Measurements from ENCODE around the gene CACNB4.
"Not testable (repeated sequence)": the region's sequence is repeated elsewhere in the genome, so short reads cannot be mapped to it uniquely, and the experiment has no call there.

CACNB4 gene

GRCh38 chr2:151942540-151943205, 156.2 kb downstream of the CACNB4 start:
- H3K27me3 ChIP-seq (ENCODE audit: insufficient read depth, low read length) = peaks cover 15% of the 10 kb centered on the region
- H3K27ac ChIP-seq (ENCODE audit: low read depth, low read length); H3K4me3 ChIP-seq (ENCODE audit: low read depth, low read length); H3K36me3 ChIP-seq (ENCODE audit: insufficient read depth, low read length); H2AFZ ChIP-seq (ENCODE audit: low read length, unreplicated experiment); H3K79me2 ChIP-seq (ENCODE audit: control insufficient read depth, insufficient read depth, low read length, unreplicated experiment); H3K4me1 ChIP-seq (ENCODE audit: control insufficient read depth, insufficient read depth, low read length, unreplicated experiment): not testable (repeated sequence)

- no peaks in the 10 kb centered on the region for H3K79me2 ChIP-seq (ENCODE audit: control insufficient read depth, insufficient read depth, low read length, unreplicated experiment)
- no peaks in the 10 kb centered on the region for H3K4me1 ChIP-seq (ENCODE audit: control insufficient read depth, insufficient read depth, low read length, unreplicated experiment)
- H3K4me3 ChIP-seq (ENCODE audit: low read depth, low read length) = no peak overlapping the region
- H2AFZ ChIP-seq (ENCODE audit: low read length, unreplicated experiment) = no peak overlapping the region
- no peak overlapping the region for H3K27ac ChIP-seq (ENCODE audit: low read depth, low read length)
- H3K36me3 ChIP-seq (ENCODE audit: insufficient read depth, low read length) = no peaks in the 10 kb centered on the region
- H3K27me3 ChIP-seq (ENCODE audit: insufficient read depth, low read length) = peaks cover 35% of the 10 kb centered on the region
These were observed 160.9 kb downstream of the CACNB4 start for GRCh38 chr2:151937966-151938365.

DNA sequence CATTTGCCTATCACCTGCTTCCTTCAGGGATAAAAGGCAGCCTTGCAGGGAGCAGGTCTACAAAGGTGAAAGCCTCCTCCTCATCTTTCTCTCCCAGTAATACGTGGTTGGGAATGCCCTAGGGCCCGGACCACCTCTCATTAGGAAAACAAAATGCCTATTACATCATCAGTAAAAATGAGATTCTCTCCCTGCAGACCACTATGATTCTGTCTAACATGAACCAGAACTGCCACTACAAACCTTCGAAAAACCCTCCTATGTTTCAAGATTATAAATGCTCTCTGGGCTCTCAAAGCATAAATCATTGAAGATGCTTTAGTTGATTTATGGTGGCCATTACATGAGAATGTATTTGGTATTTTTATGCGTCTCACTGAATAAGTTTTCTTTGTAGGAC, 162.2 kb downstream of the CACNB4 start:
- Histone ChIP-seq H3K4me3 (ENCODE audit: low read depth, low read length) (no peak overlapping the region), H2AFZ (ENCODE audit: low read length, unreplicated experiment) (no peak overlapping the region), H3K4me1 (ENCODE audit: control insufficient read depth, insufficient read depth, low read length, unreplicated experiment) (no peaks in the 10 kb centered on the region), H3K36me3 (ENCODE audit: insufficient read depth, low read length) (no peaks in the 10 kb centered on the region), H3K79me2 (ENCODE audit: control insufficient read depth, insufficient read depth, low read length, unreplicated experiment) (no peaks in the 10 kb centered on the region), H3K27me3 (ENCODE audit: insufficient read depth, low read length) (peaks cover 35% of the 10 kb centered on the region), H3K27ac (ENCODE audit: low read depth, low read length) (no peak overlapping the region)

GRCh38 chr2:151933266-151933804, 165.5 kb downstream of the CACNB4 start:
- no peaks in the 10 kb centered on the region for H3K36me3 ChIP-seq (ENCODE audit: insufficient read depth, low read length)
- H3K79me2 ChIP-seq (ENCODE audit: control insufficient read depth, insufficient read depth, low read length, unreplicated experiment) = no peaks in the 10 kb centered on the region
- no peak overlapping the region for H3K27ac ChIP-seq (ENCODE audit: low read depth, low read length)
- peaks cover 32% of the 10 kb centered on the region for H3K27me3 ChIP-seq (ENCODE audit: insufficient read depth, low read length)
- no peaks in the 10 kb centered on the region for H3K4me1 ChIP-seq (ENCODE audit: control insufficient read depth, insufficient read depth, low read length, unreplicated experiment)
- no peak overlapping the region for H3K4me3 ChIP-seq (ENCODE audit: low read depth, low read length)
- H2AFZ ChIP-seq (ENCODE audit: low read length, unreplicated experiment) = no peak overlapping the region

GRCh38 chr2:151931756-151932155, 167.1 kb downstream of the CACNB4 start:
- Histone ChIP-seq H3K4me3 (ENCODE audit: low read depth, low read length) (no peak overlapping the region), H3K79me2 (ENCODE audit: control insufficient read depth, insufficient read depth, low read length, unreplicated experiment) (no peaks in the 10 kb centered on the region), H2AFZ (ENCODE audit: low read length, unreplicated experiment) (no peak overlapping the region), H3K27ac (ENCODE audit: low read depth, low read length) (no peak overlapping the region), H3K4me1 (ENCODE audit: control insufficient read depth, insufficient read depth, low read length, unreplicated experiment) (no peaks in the 10 kb centered on the region), H3K27me3 (ENCODE audit: insufficient read depth, low read length) (peaks cover 25% of the 10 kb centered on the region), H3K36me3 (ENCODE audit: insufficient read depth, low read length) (no peaks in the 10 kb centered on the region)

DNA sequence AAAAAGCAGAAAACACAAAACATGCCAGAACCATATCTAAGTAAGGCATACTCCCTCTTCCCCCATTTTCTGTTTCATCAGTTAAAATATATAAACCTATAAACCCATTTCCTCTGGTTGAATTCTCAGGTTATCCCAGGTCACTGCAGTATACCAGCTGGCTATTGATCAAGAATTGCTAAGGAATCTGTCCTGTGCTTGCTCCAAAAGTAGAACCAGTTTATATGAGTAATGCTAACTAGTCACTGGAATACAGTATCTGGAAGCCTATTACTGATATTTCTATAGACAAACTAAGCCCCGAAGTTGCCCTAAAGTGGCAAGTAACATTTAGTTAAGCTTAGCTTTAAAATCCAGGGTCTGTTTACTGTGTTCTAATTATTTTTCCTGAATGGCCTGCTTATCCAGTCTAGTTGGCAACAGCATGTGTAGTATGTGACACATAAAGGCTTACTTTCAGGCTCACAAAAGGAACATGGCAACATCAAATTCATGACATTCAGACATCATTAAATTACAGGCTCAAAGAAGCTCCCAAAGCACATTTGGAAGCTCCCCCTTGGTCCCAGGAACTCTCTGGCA, 167.7 kb downstream of the CACNB4 start:
- no peak overlapping the region for H2AFZ ChIP-seq (ENCODE audit: low read length, unreplicated experiment)
- H3K27ac ChIP-seq (ENCODE audit: low read depth, low read length) = no peak overlapping the region
- peaks cover 26% of the 10 kb centered on the region for H3K27me3 ChIP-seq (ENCODE audit: insufficient read depth, low read length)
- no peaks in the 10 kb centered on the region for H3K79me2 ChIP-seq (ENCODE audit: control insufficient read depth, insufficient read depth, low read length, unreplicated experiment)
- no peaks in the 10 kb centered on the region for H3K36me3 ChIP-seq (ENCODE audit: insufficient read depth, low read length)
- no peak overlapping the region for H3K4me3 ChIP-seq (ENCODE audit: low read depth, low read length)
- H3K4me1 ChIP-seq (ENCODE audit: control insufficient read depth, insufficient read depth, low read length, unreplicated experiment) = no peaks in the 10 kb centered on the region

GRCh38 chr2:151930042-151930441, 168.8 kb downstream of the CACNB4 start:
- Histone ChIP-seq H2AFZ (ENCODE audit: low read length, unreplicated experiment) (no peak overlapping the region), H3K27me3 (ENCODE audit: insufficient read depth, low read length) (peaks cover 21% of the 10 kb centered on the region), H3K36me3 (ENCODE audit: insufficient read depth, low read length) (no peaks in the 10 kb centered on the region), H3K4me3 (ENCODE audit: low read depth, low read length) (no peak overlapping the region), H3K27ac (ENCODE audit: low read depth, low read length) (no peak overlapping the region), H3K79me2 (ENCODE audit: control insufficient read depth, insufficient read depth, low read length, unreplicated experiment) (no peaks in the 10 kb centered on the region), H3K4me1 (ENCODE audit: control insufficient read depth, insufficient read depth, low read length, unreplicated experiment) (no peaks in the 10 kb centered on the region)

DNA sequence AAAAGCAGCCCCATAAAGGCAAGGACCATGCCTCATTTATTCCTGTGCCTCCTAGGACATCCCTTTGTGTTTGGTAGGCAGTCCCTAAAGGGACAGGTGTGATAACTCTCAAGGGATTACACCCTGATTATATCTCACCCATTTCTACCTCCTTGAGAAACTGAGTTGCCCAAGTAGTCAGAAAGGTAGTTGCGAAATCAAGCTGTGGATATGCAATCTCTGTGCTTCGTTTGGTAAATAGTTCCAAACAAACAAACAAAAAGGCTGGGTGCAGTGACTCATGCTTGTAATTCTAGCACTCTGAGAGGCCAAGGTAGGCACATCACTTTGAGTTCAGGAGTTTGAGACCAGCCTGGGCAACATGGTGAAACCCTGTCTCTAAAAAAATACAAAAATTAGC, 170.5 kb downstream of the CACNB4 start:
- Histone ChIP-seq H3K79me2 (ENCODE audit: control insufficient read depth, insufficient read depth, low read length, unreplicated experiment) (no peaks in the 10 kb centered on the region), H3K27me3 (ENCODE audit: insufficient read depth, low read length) (peaks cover 21% of the 10 kb centered on the region), H3K4me3 (ENCODE audit: low read depth, low read length) (no peak overlapping the region), H2AFZ (ENCODE audit: low read length, unreplicated experiment) (no peak overlapping the region), H3K27ac (ENCODE audit: low read depth, low read length) (no peak overlapping the region), H3K36me3 (ENCODE audit: insufficient read depth, low read length) (no peaks in the 10 kb centered on the region), H3K4me1 (ENCODE audit: control insufficient read depth, insufficient read depth, low read length, unreplicated experiment) (no peaks in the 10 kb centered on the region)

- H3K79me2 ChIP-seq (ENCODE audit: control insufficient read depth, insufficient read depth, low read length, unreplicated experiment) = no peaks in the 10 kb centered on the region
- no peaks in the 10 kb centered on the region for H3K4me1 ChIP-seq (ENCODE audit: control insufficient read depth, insufficient read depth, low read length, unreplicated experiment)
- no peak overlapping the region for H3K27ac ChIP-seq (ENCODE audit: low read depth, low read length)
- no peak overlapping the region for H3K4me3 ChIP-seq (ENCODE audit: low read depth, low read length)
- no peak overlapping the region for H2AFZ ChIP-seq (ENCODE audit: low read length, unreplicated experiment)
- H3K36me3 ChIP-seq (ENCODE audit: insufficient read depth, low read length) = no peaks in the 10 kb centered on the region
- H3K27me3 ChIP-seq (ENCODE audit: insufficient read depth, low read length) = peaks cover 21% of the 10 kb centered on the region
These were observed 171.2 kb downstream of the CACNB4 start for GRCh38 chr2:151927501-151928221.

GRCh38 chr2:151922845-151923666, 175.8 kb downstream of the CACNB4 start:
- Histone ChIP-seq H3K4me1 (ENCODE audit: control insufficient read depth, insufficient read depth, low read length, unreplicated experiment) (no peaks in the 10 kb centered on the region), H3K27ac (ENCODE audit: low read depth, low read length) (no peak overlapping the region), H3K27me3 (ENCODE audit: insufficient read depth, low read length) (peaks cover 13% of the 10 kb centered on the region), H3K4me3 (ENCODE audit: low read depth, low read length) (no peak overlapping the region), H2AFZ (ENCODE audit: low read length, unreplicated experiment) (no peak overlapping the region), H3K36me3 (ENCODE audit: insufficient read depth, low read length) (no peaks in the 10 kb centered on the region), H3K79me2 (ENCODE audit: control insufficient read depth, insufficient read depth, low read length, unreplicated experiment) (no peaks in the 10 kb centered on the region)
